Measurements from ENCODE around the gene UBQLN1. TPM values are rescaled to one million over a fixed set of nuclear protein-coding genes. Genes with fewer than 3 reads are reported as not detected.

The UBQLN1 gene
- total RNA-seq, 2 experiments from 2014 or later, result 109 to 112 TPM

GRCh38 chr9:83677596-83677995, 30.2 kb downstream of the UBQLN1 start:
- Mint-ChIP-seq H3K4me3 (no peak overlapping the region), H3K9me3 (no peaks in the 10 kb centered on the region), H3K27ac (no peak overlapping the region), H3K27me3 (no peaks in the 10 kb centered on the region), H3K4me1 (peaks cover 29% of the 10 kb centered on the region), H3K36me3 (ENCODE audit: low read depth) (peaks cover 68% of the 10 kb centered on the region)
- POLR2A ChIA-PET, result interaction anchor here (1.1 to 1.5 kb wide), 2 partner anchors 30 to 31 kb away, joined by 3 to 4 read pairs; partner anchors contain the start of gene UBQLN1
- DNase-seq, result no peak
- CTCF ChIA-PET, result interaction anchor here (1.0 kb wide), 1 partner anchor 30 kb away, joined by 3 read pairs; the partner anchor contains the start of gene UBQLN1

GRCh38 chr9:83675466-83675865, 32.3 kb downstream of the UBQLN1 start:
- ChIA-PET POLR2A (interaction anchor here (1.5 kb wide), 1 partner anchor 32 kb away, joined by 4 read pairs; the partner anchor contains the start of gene UBQLN1), CTCF (no interaction called here)
- Mint-ChIP-seq H3K4me3 (no peak overlapping the region), H3K9me3 (no peaks in the 10 kb centered on the region), H3K36me3 (ENCODE audit: low read depth) (peaks cover 66% of the 10 kb centered on the region), H3K27ac (no peak overlapping the region), H3K4me1 (peaks cover 13% of the 10 kb centered on the region), H3K27me3 (no peaks in the 10 kb centered on the region)
- no peak for DNase-seq

- Mint-ChIP-seq H3K27ac (no peak overlapping the region), H3K4me1 (peaks cover 4% of the 10 kb centered on the region), H3K36me3 (ENCODE audit: low read depth) (peaks cover 55% of the 10 kb centered on the region), H3K9me3 (no peaks in the 10 kb centered on the region), H3K4me3 (no peak overlapping the region), H3K27me3 (no peaks in the 10 kb centered on the region)
- DNase-seq, result no peak
- ChIA-PET POLR2A (no interaction called here), CTCF (no interaction called here)
Measured at GRCh38 chr9:83671451-83671850, 36.3 kb downstream of the UBQLN1 start.

- no peak overlapping the region for H3K27ac Mint-ChIP-seq
- H3K36me3 Mint-ChIP-seq (ENCODE audit: low read depth), result peaks cover 59% of the 10 kb centered on the region
- no peak overlapping the region for H3K4me3 Mint-ChIP-seq
- ChIA-PET CTCF (no interaction called here), POLR2A (no interaction called here)
- H3K27me3 Mint-ChIP-seq, result no peaks in the 10 kb centered on the region
- DNase-seq, result no peak
- H3K9me3 Mint-ChIP-seq, result no peaks in the 10 kb centered on the region
- no peaks in the 10 kb centered on the region for H3K4me1 Mint-ChIP-seq
Measured at GRCh38 chr9:83670381-83670780, 37.4 kb downstream of the UBQLN1 start.

- ChIA-PET CTCF (no interaction called here), POLR2A (interaction anchor here (0.8 kb wide), 1 partner anchor 46 kb away, joined by 3 read pairs; the partner anchor contains the start of gene IDNK)
- peaks cover 60% of the 10 kb centered on the region for H3K36me3 Mint-ChIP-seq (ENCODE audit: low read depth)
- H3K4me1 Mint-ChIP-seq, result no peaks in the 10 kb centered on the region
- H3K27me3 Mint-ChIP-seq, result no peaks in the 10 kb centered on the region
- no peak for DNase-seq
- no peak overlapping the region for H3K27ac Mint-ChIP-seq
- H3K9me3 Mint-ChIP-seq, result no peaks in the 10 kb centered on the region
- H3K4me3 Mint-ChIP-seq, result no peak overlapping the region
Measured at GRCh38 chr9:83669067-83669466, 38.7 kb downstream of the UBQLN1 start.

- H3K36me3 Mint-ChIP-seq (ENCODE audit: low read depth), result peaks cover 59% of the 10 kb centered on the region
- H3K27ac Mint-ChIP-seq, result no peak overlapping the region
- H3K27me3 Mint-ChIP-seq, result no peaks in the 10 kb centered on the region
- no peaks in the 10 kb centered on the region for H3K4me1 Mint-ChIP-seq
- no peak for DNase-seq
- H3K9me3 Mint-ChIP-seq, result no peaks in the 10 kb centered on the region
- ChIA-PET CTCF (no interaction called here), POLR2A (no interaction called here)
- no peak overlapping the region for H3K4me3 Mint-ChIP-seq
Measured at GRCh38 chr9:83665580-83666200, 42.1 kb downstream of the UBQLN1 start.

- Mint-ChIP-seq H3K36me3 (ENCODE audit: low read depth) (peaks cover 61% of the 10 kb centered on the region), H3K27ac (no peak overlapping the region), H3K9me3 (no peaks in the 10 kb centered on the region), H3K4me1 (no peaks in the 10 kb centered on the region), H3K27me3 (no peaks in the 10 kb centered on the region), H3K4me3 (no peak overlapping the region)
- ChIA-PET CTCF (interaction anchor here (1.1 kb wide), 1 partner anchor 13 kb away, joined by 3 read pairs; no protein-coding TSS in a partner anchor), POLR2A (interaction anchor here (1.1 kb wide), 1 partner anchor 37 kb away, joined by 3 read pairs; no protein-coding TSS in a partner anchor)
- DNase-seq, result no peak
Measured at GRCh38 chr9:83662933-83663332, 44.8 kb downstream of the UBQLN1 start.

GRCh38 chr9:83656952-83657351, 50.8 kb downstream of the UBQLN1 start:
- H3K9me3 Mint-ChIP-seq, result no peaks in the 10 kb centered on the region
- no peak for DNase-seq
- ChIA-PET POLR2A (no interaction called here), CTCF (interaction anchor here (1.3 kb wide), 1 partner anchor 8 kb away, joined by 4 read pairs; no protein-coding TSS in a partner anchor)
- H3K27ac Mint-ChIP-seq, result no peak overlapping the region
- H3K36me3 Mint-ChIP-seq (ENCODE audit: low read depth), result peaks cover 56% of the 10 kb centered on the region
- peaks cover 8% of the 10 kb centered on the region for H3K4me1 Mint-ChIP-seq
- no peaks in the 10 kb centered on the region for H3K27me3 Mint-ChIP-seq
- no peak overlapping the region for H3K4me3 Mint-ChIP-seq

GRCh38 chr9:83656032-83656680, 51.6 kb downstream of the UBQLN1 start:
- Mint-ChIP-seq H3K4me1 (peaks cover 8% of the 10 kb centered on the region), H3K4me3 (no peak overlapping the region), H3K9me3 (no peaks in the 10 kb centered on the region), H3K27ac (no peak overlapping the region), H3K36me3 (ENCODE audit: low read depth) (peaks cover 54% of the 10 kb centered on the region), H3K27me3 (no peaks in the 10 kb centered on the region)
- ChIA-PET POLR2A (no interaction called here), CTCF (no interaction called here)
- DNase-seq, result no peak

GRCh38 chr9:83655433-83655832, 52.3 kb downstream of the UBQLN1 start:
- peaks cover 56% of the 10 kb centered on the region for H3K36me3 Mint-ChIP-seq (ENCODE audit: low read depth)
- no peaks in the 10 kb centered on the region for H3K27me3 Mint-ChIP-seq
- H3K9me3 Mint-ChIP-seq, result no peaks in the 10 kb centered on the region
- ChIA-PET POLR2A (no interaction called here), CTCF (no interaction called here)
- peaks cover 8% of the 10 kb centered on the region for H3K4me1 Mint-ChIP-seq
- no peak overlapping the region for H3K27ac Mint-ChIP-seq
- DNase-seq, result no peak
- H3K4me3 Mint-ChIP-seq, result no peak overlapping the region

- H3K27ac Mint-ChIP-seq, result no peak overlapping the region
- peaks cover 8% of the 10 kb centered on the region for H3K4me1 Mint-ChIP-seq
- no peak for DNase-seq
- POLR2A ChIA-PET, result no interaction called here
- no peak overlapping the region for H3K4me3 Mint-ChIP-seq
- no peaks in the 10 kb centered on the region for H3K27me3 Mint-ChIP-seq
- no peaks in the 10 kb centered on the region for H3K9me3 Mint-ChIP-seq
- peaks cover 47% of the 10 kb centered on the region for H3K36me3 Mint-ChIP-seq (ENCODE audit: low read depth)
- CTCF ChIA-PET, result interaction anchor here (7.5 kb wide), 1 partner anchor 32 kb away, joined by 60 read pairs; no protein-coding TSS in a partner anchor
Measured at GRCh38 chr9:83652433-83652832, 55.3 kb downstream of the UBQLN1 start.

- CTCF ChIA-PET, result interaction anchor here (0.7 to 7.5 kb wide), 5 partner anchors 10 to 318 kb away, joined by 3 to 60 read pairs (median 3); partner anchors contain the start of gene IDNK
- H3K27me3 Mint-ChIP-seq, result no peaks in the 10 kb centered on the region
- peaks cover 8% of the 10 kb centered on the region for H3K4me1 Mint-ChIP-seq
- DNase-seq, result no peak
- POLR2A ChIA-PET, result no interaction called here
- H3K27ac Mint-ChIP-seq, result no peak overlapping the region
- no peaks in the 10 kb centered on the region for H3K9me3 Mint-ChIP-seq
- no peak overlapping the region for H3K4me3 Mint-ChIP-seq
- peaks cover 47% of the 10 kb centered on the region for H3K36me3 Mint-ChIP-seq (ENCODE audit: low read depth)
Measured at GRCh38 chr9:83651558-83651957, 56.2 kb downstream of the UBQLN1 start.

- H3K9me3 Mint-ChIP-seq, result no peaks in the 10 kb centered on the region
- H3K36me3 Mint-ChIP-seq (ENCODE audit: low read depth), result peaks cover 32% of the 10 kb centered on the region
- H3K27me3 Mint-ChIP-seq, result no peaks in the 10 kb centered on the region
- POLR2A ChIA-PET, result interaction anchor here (0.6 to 2.0 kb wide), 4 partner anchors 26 to 58 kb away, joined by 3 to 9 read pairs (median 6); partner anchors contain the start of genes IDNK and UBQLN1
- H3K4me1 Mint-ChIP-seq, result peaks cover 5% of the 10 kb centered on the region
- no peak for DNase-seq
- no peak overlapping the region for H3K27ac Mint-ChIP-seq
- CTCF ChIA-PET, result interaction anchor here (0.8 to 7.5 kb wide), 14 partner anchors 8 to 271 kb away, joined by 3 to 60 read pairs (median 4); partner anchors contain the start of genes IDNK and UBQLN1
- H3K4me3 Mint-ChIP-seq, result no peak overlapping the region
Measured at GRCh38 chr9:83649515-83649914, 58.2 kb downstream of the UBQLN1 start.

Measured in activated CD4-positive, alpha-beta memory T cell treated with anti-CD3 and anti-CD28 coated beads, Interleukin-2, amount 10 ng/mL, durations not matched to agents 7 days and 5 days (primary cell).